Neural cell (in vitro differentiated cells): ENCODE measurements around the gene NFIB. TPM values are rescaled to one million over a fixed set of nuclear protein-coding genes. Genes with fewer than 3 reads are reported as not detected.

Source experiments
- H2AFZ ChIP-seq: fragments of 200-600, 300-800 bp; sonication (generic), shearing (Covaris generic); 2 replicates; pipeline ENCODE4 v1.6.0; 2014; ENCODE audit warnings: low read depth, mild to moderate bottlenecking, antibody characterized with exemption, low read length, moderate library complexity
- H3F3A ChIP-seq: fragments of 200-600 bp; shearing (Covaris generic); 2 replicates; pipeline ENCODE4 v1.6.1; 2016; ENCODE audit warnings: mild to moderate bottlenecking, moderate library complexity, mixed read lengths, antibody characterized with exemption, low read length; ENCODE audit not compliant: insufficient read depth, poor library complexity, severe bottlenecking
- H3K27ac ChIP-seq: fragments of 200-600, 300-800 bp; sonication (generic), shearing (Covaris generic); 2 replicates; pipeline ENCODE4 v1.5.1; 2014; ENCODE audit warnings: mild to moderate bottlenecking, low read length, moderate library complexity
- H3K27me3 ChIP-seq: fragments of 300-800, 200-600 bp; sonication (generic), shearing (Covaris generic); 2 replicates; pipeline ENCODE4 v1.6.0; 2014; ENCODE audit warnings: mild to moderate bottlenecking, low read depth, low read length, moderate library complexity; ENCODE audit not compliant: insufficient read depth
- H3K36me3 ChIP-seq: fragments of 300-800, 200-600 bp; sonication (generic), shearing (Covaris generic); 2 replicates; pipeline ENCODE4 v1.5.1; 2014; ENCODE audit warnings: mild to moderate bottlenecking, antibody characterized with exemption, low read length, moderate library complexity; ENCODE audit not compliant: insufficient read depth
- H3K4me2 ChIP-seq: fragments of 300-800, 200-600 bp; sonication (generic), shearing (Covaris generic); 2 replicates; pipeline ENCODE4 v1.6.0; 2014; ENCODE audit warnings: mild to moderate bottlenecking, low read length
- H3K4me3 ChIP-seq: fragments of 300-800, 200-600 bp; sonication (generic), shearing (Covaris generic); 2 replicates; pipeline ENCODE4 v1.5.1; 2014; ENCODE audit warnings: mild to moderate bottlenecking, low read length, moderate library complexity
- H3K79me2 ChIP-seq: fragments of 200-600 bp; shearing (Covaris generic); replicated peaks from 2 replicates; pipeline ENCODE4 v1.6.0; 2014; ENCODE audit warnings: mild to moderate bottlenecking, low read length, moderate library complexity; ENCODE audit not compliant: insufficient read depth
- H3K9ac ChIP-seq: fragments of 300-800, 200-600 bp; sonication (generic), shearing (Covaris generic); 2 replicates; pipeline ENCODE4 v1.6.1; 2016; ENCODE audit warnings: mild to moderate bottlenecking, low read length, mixed read lengths
- H3K9me2 ChIP-seq: fragments of 200-600 bp; shearing (Covaris generic); 2 replicates; pipeline ENCODE4 v1.6.1; 2016; ENCODE audit warnings: mild to moderate bottlenecking, low read length, mixed read lengths; ENCODE audit not compliant: insufficient read depth
- H3K9me3 ChIP-seq: fragments of 200-600, 300-800 bp; sonication (generic), shearing (Covaris generic); 2 replicates; pipeline ENCODE4 v1.6.1; 2016; ENCODE audit warnings: mild to moderate bottlenecking, mixed run types, low read length, moderate library complexity, mixed read lengths
- H4K20me1 ChIP-seq: fragments of 200-600 bp; shearing (Covaris generic); 2 replicates; pipeline ENCODE4 v1.6.1; 2016; ENCODE audit warnings: mild to moderate bottlenecking, mixed run types; ENCODE audit not compliant: insufficient read depth
- CTCF ChIP-seq: fragments of 450-650 bp; IDR thresholded peaks from 2 replicates; pipeline ENCODE4 v1.5.1; 2014; ENCODE audit warnings: antibody characterized with exemption, mild to moderate bottlenecking, moderate library complexity; ENCODE audit not compliant: poor library complexity, severe bottlenecking
- EP300 ChIP-seq: fragments of 450-650 bp; conservative IDR thresholded peaks from 2 replicates; pipeline ENCODE4 v1.6.1; 2014; ENCODE audit warnings: antibody characterized with exemption, mild to moderate bottlenecking, moderate library complexity; ENCODE audit not compliant: poor library complexity, severe bottlenecking
- EZH2 ChIP-seq: fragments of 200-600, 300-800 bp; shearing (Covaris generic), sonication (generic); IDR thresholded peaks from 2 replicates; pipeline ENCODE4 v1.6.1; 2014; ENCODE audit warnings: antibody characterized with exemption, low read length, borderline replicate concordance, mild to moderate bottlenecking; ENCODE audit not compliant: insufficient read depth, poor library complexity, severe bottlenecking
- MXI1 ChIP-seq: fragments of 450-650 bp; conservative IDR thresholded peaks from 2 replicates; pipeline ENCODE4 v1.6.1; 2014; ENCODE audit warnings: antibody characterized with exemption, mild to moderate bottlenecking; ENCODE audit not compliant: poor library complexity, severe bottlenecking
- POLR2AphosphoS5 ChIP-seq: IDR thresholded peaks from 2 replicates; pipeline ENCODE4 v1.6.1; 2012
- RAD21 ChIP-seq: fragments of 450-650 bp; conservative IDR thresholded peaks from 2 replicates; pipeline ENCODE4 v1.6.1; 2014; ENCODE audit warnings: antibody characterized with exemption, mild to moderate bottlenecking, moderate library complexity
- REST ChIP-seq: IDR thresholded peaks from 2 replicates; pipeline ENCODE4 v1.6.1; 2012; ENCODE audit warnings: borderline replicate concordance
- SMC3 ChIP-seq: fragments of 450-650 bp; conservative IDR thresholded peaks from 2 replicates; pipeline ENCODE4 v1.6.1; 2014; ENCODE audit warnings: antibody characterized with exemption, mild to moderate bottlenecking, moderate library complexity; ENCODE audit not compliant: poor library complexity
- TAF1 ChIP-seq: IDR thresholded peaks from 2 replicates; pipeline ENCODE4 v1.6.1; 2012; ENCODE audit warnings: low read depth
- polyA plus RNA-seq: library from polyadenylated mRNA; depleted of rRNA; stranded (reverse); fragments of >200 nt; gene quantifications from 2 replicates; pipeline ENCODE4 v1.2.3, GENCODE V29; 2014

NFIB gene
- polyA plus RNA-seq, 1 donor from 2014 or later = 0.73 TPM

- TF ChIP-seq MXI1 (no peak), POLR2AphosphoS5 (no peak), SMC3 (no peak), RAD21 (no peak), REST (no peak), EP300 (no peak), EZH2 (no peak), CTCF (no peak), TAF1 (no peak)
- H2AFZ ChIP-seq = no peak overlapping the region
- no peaks in the 10 kb centered on the region for H3K79me2 ChIP-seq
- no peak overlapping the region for H3K9ac ChIP-seq
- no peak overlapping the region for H3K4me3 ChIP-seq
- no peaks in the 10 kb centered on the region for H4K20me1 ChIP-seq
- H3K27ac ChIP-seq = no peak overlapping the region
- H3K27me3 ChIP-seq = no peaks in the 10 kb centered on the region
- H3K4me2 ChIP-seq = no peak overlapping the region
- no peaks in the 10 kb centered on the region for H3K9me3 ChIP-seq
- H3K36me3 ChIP-seq = no peaks in the 10 kb centered on the region
- H3K9me2 ChIP-seq = no peaks in the 10 kb centered on the region
- H3F3A ChIP-seq = no peaks in the 10 kb centered on the region
These were observed 231.2 kb downstream of the NFIB start for GRCh38 chr9:14082732-14083131.

GRCh38 chr9:14081745-14082144 is 232.2 kb downstream of the NFIB start:
- Histone ChIP-seq H3K9me2 (no peaks in the 10 kb centered on the region), H3K4me2 (no peak overlapping the region), H3K4me3 (no peak overlapping the region), H3F3A (no peaks in the 10 kb centered on the region), H2AFZ (no peak overlapping the region), H3K27me3 (no peaks in the 10 kb centered on the region), H3K9ac (no peak overlapping the region), H3K27ac (no peak overlapping the region), H3K9me3 (no peaks in the 10 kb centered on the region), H4K20me1 (no peaks in the 10 kb centered on the region), H3K79me2 (no peaks in the 10 kb centered on the region), H3K36me3 (no peaks in the 10 kb centered on the region)
- TF ChIP-seq CTCF (no peak), SMC3 (no peak), MXI1 (no peak), EZH2 (no peak), POLR2AphosphoS5 (no peak)
